BLaER1 (cell line): ENCODE measurements around the gene CACNA1C.
A peak's percentile ranks its signal among the peaks of the same experiment; 100 is the strongest.

Experiments used
- H3K27ac ChIP-seq: shearing (Covaris generic); formaldehyde crosslinking; 2 replicates; pipeline ENCODE4 v1.8.1; 2022
- H3K27me3 ChIP-seq: shearing (Covaris generic); formaldehyde crosslinking; 2 replicates; pipeline ENCODE4 v1.8.1; 2022
- H3K36me3 ChIP-seq: shearing (Covaris generic); formaldehyde crosslinking; 2 replicates; pipeline ENCODE4 v1.8.1; 2022
- H3K4me1 ChIP-seq: shearing (Covaris generic); formaldehyde crosslinking; 2 replicates; pipeline ENCODE4 v1.8.1; 2022
- H3K4me2 ChIP-seq: shearing (Covaris generic); formaldehyde crosslinking; 2 replicates; pipeline ENCODE4 v1.8.1; 2022
- H3K4me3 ChIP-seq: shearing (Covaris generic); formaldehyde crosslinking; 2 replicates; pipeline ENCODE4 v1.8.1; 2022
- H3K9ac ChIP-seq: shearing (Covaris generic); formaldehyde crosslinking; 2 replicates; pipeline ENCODE4 v1.8.1; 2022
- H3K9me3 ChIP-seq: shearing (Covaris generic); formaldehyde crosslinking; 2 replicates; pipeline ENCODE4 v1.8.1; 2022
- H4K20me1 ChIP-seq: shearing (Covaris generic); formaldehyde crosslinking; 2 replicates; pipeline ENCODE4 v1.8.1; 2022
- Cebpa-rat ChIP-seq: shearing (Covaris generic); IDR thresholded peaks from 2 replicates; pipeline ENCODE4 v1.8.1; 2022

CACNA1C gene

GRCh38 chr12:2494486-2495192 is 441.9 kb downstream of the CACNA1C start:
- no peak overlapping the region for H3K9ac ChIP-seq
- H3K27ac ChIP-seq = no peak overlapping the region
- H3K4me1 ChIP-seq = peaks cover 8% of the 10 kb centered on the region; the same call in 1 of the 2 replicates
- H3K27me3 ChIP-seq = no peaks in the 10 kb centered on the region
- no peak overlapping the region for H3K4me3 ChIP-seq
- no peaks in the 10 kb centered on the region for H3K9me3 ChIP-seq
- no peaks in the 10 kb centered on the region for H4K20me1 ChIP-seq
- H3K4me2 ChIP-seq = 0 out of 2 replicates have a peak overlapping the region, but pooled peaks have one; percentile 4
- H3K36me3 ChIP-seq = no peaks in the 10 kb centered on the region
- no peak for TF ChIP-seq Cebpa-rat

DNA sequence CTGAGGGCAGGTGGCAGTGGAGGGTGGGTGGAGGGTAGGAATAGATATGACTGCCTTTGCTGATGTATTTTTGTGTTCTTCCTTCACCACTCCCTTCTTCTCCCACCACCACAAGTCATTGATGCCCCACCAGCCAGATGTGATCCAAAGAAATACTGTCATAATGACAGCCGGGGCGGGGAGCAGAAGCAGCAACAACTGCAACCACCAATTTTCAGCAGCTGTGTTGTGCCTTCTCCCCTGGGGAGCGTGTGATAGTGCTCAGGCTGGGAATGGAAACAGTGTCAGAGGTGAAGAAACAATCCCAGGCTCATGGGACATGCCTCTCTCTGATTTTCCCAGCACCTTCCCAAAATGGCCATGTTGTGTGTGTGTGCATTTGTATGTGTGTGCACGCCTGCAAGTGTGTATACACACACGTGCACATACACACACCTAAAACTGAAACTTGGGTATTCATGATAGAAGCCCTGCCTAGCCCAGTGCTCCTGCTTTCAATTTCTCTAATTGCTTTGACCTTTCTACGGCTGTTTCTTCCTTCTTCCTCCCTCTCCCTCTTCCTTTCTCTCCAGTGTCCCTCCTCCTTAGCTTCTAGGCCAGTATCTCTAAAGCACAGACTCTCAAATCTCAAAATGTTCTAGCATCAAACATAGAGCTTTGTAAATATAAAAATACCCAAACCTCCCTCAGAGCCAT is 442.8 kb downstream of the CACNA1C start:
- H3K4me1 ChIP-seq = peaks cover 16% of the 10 kb centered on the region
- peaks cover 3% of the 10 kb centered on the region; the same call in 1 of the 2 replicates for H3K9me3 ChIP-seq
- H3K36me3 ChIP-seq = no peaks in the 10 kb centered on the region
- no peak for TF ChIP-seq Cebpa-rat
- no peak overlapping the region for H3K9ac ChIP-seq
- no peak overlapping the region for H3K27ac ChIP-seq
- 0 out of 2 replicates have a peak overlapping the region, but pooled peaks have one; percentile 4 for H3K4me2 ChIP-seq
- H4K20me1 ChIP-seq = no peaks in the 10 kb centered on the region
- no peak overlapping the region for H3K4me3 ChIP-seq
- no peaks in the 10 kb centered on the region for H3K27me3 ChIP-seq

DNA sequence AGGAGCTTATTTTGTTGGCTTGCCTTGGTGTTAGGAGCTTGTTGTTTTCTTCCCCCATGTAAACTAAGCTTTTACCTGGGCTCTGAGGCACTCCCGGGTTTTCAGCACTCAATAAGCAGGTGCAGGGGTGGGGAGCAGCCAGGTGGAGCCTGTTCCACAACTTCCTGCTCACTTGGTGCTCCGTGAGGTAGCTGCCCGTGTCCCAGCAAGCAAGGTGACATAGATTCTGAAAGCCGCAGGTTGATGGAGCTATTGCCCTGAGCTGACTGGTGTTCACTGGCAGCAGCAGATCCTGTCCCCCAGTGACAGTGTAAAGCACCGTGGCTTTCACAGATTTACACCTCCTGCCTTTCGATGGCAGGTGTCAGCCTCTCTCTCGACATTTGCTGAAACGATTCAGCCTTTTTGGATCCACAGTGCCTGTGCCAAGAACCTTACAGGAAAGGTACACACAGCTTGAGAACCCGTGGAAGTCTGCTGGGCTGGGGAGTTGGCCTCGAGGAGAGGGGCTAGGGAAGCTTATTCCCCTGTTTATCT is 446.2 kb downstream of the CACNA1C start:
- no peak for TF ChIP-seq Cebpa-rat

DNA sequence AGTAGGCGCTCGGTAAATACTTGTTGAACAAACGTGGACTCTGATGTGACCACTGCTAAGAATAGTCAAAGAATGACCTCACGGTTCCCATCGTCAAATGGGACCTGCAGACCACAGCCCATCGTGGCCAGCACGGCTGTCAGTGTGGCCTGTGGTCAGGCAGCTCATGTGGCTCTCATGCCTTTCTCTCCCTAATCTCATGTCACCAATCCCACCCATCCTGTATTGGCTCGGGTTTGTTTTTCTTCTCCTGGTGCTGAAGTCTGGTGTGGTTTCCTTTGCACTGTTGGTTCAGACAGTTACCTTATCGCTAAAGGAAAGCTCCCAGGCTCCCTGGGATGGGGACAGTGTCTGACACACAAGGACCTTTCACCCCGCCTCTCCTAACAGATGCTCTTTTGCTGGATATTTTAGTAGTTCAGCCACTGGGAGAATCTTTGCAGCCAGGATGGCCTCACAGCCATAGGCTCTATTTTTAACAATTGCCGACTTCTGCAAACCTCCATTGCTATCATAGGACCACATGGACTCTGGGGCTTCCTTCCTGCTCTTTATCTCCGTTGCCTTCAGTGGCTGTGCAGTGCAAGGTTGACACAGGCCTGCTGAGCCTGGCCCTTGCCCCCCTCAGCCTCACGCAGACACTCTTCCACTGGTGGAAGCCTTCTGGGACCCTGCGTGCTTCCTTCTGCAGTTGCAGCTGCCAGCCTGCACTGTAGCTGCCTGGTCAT is 448.8 kb downstream of the CACNA1C start:
- H3K4me1 ChIP-seq = peaks cover 41% of the 10 kb centered on the region
- peaks cover 3% of the 10 kb centered on the region for H3K9me3 ChIP-seq
- no peaks in the 10 kb centered on the region for H3K27me3 ChIP-seq
- no peaks in the 10 kb centered on the region for H4K20me1 ChIP-seq
- H3K4me2 ChIP-seq = peak overlapping the region; percentile 72
- peak overlapping the region; percentile 5; the same call in 1 of the 2 replicates for H3K9ac ChIP-seq
- H3K27ac ChIP-seq = peak overlapping the region; percentile 70
- no peaks in the 10 kb centered on the region for H3K36me3 ChIP-seq
- TF ChIP-seq Cebpa-rat = no peak
- no peak overlapping the region for H3K4me3 ChIP-seq

More for the DNA sequence above, 446.2 kb downstream of the CACNA1C start:
- H3K9me3 ChIP-seq = peaks cover 3% of the 10 kb centered on the region
- H3K4me3 ChIP-seq = no peak overlapping the region
- H3K27ac ChIP-seq = no peak overlapping the region
- H4K20me1 ChIP-seq = no peaks in the 10 kb centered on the region
- H3K27me3 ChIP-seq = no peaks in the 10 kb centered on the region
- peaks cover 48% of the 10 kb centered on the region for H3K4me1 ChIP-seq
- H3K4me2 ChIP-seq = no peak overlapping the region
- H3K36me3 ChIP-seq = no peaks in the 10 kb centered on the region
- H3K9ac ChIP-seq = no peak overlapping the region

DNA sequence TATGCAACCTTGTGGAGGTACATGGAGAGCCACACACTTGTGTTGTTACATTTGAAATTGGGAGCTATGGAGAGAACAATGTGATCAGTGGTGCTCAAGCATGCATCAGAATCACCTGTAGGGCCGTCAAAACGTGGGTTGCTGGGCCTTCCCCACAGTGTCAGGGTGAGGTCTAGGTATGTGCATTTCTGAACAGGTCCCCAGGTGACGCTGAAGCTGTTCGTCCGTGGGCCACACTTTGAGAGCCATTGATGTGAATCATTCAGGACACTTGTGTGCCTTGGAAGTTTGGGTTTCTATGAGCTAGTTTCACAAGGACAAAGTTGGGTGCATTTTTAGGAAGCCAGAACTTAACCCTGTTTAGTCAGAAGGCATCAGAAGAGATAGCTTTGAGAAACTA is 450.2 kb downstream of the CACNA1C start:
- Histone ChIP-seq H3K4me1 (peaks cover 41% of the 10 kb centered on the region), H3K4me2 (no peak overlapping the region), H3K4me3 (no peak overlapping the region), H3K36me3 (no peaks in the 10 kb centered on the region), H3K27me3 (no peaks in the 10 kb centered on the region), H4K20me1 (no peaks in the 10 kb centered on the region), H3K9ac (no peak overlapping the region), H3K9me3 (peaks cover 3% of the 10 kb centered on the region), H3K27ac (no peak overlapping the region)
- TF ChIP-seq Cebpa-rat = no peak

GRCh38 chr12:2503762-2504161 is 451.0 kb downstream of the CACNA1C start:
- no peak overlapping the region for H3K9ac ChIP-seq
- no peak overlapping the region for H3K4me3 ChIP-seq
- no peaks in the 10 kb centered on the region for H4K20me1 ChIP-seq
- H3K9me3 ChIP-seq = peaks cover 3% of the 10 kb centered on the region
- peaks cover 41% of the 10 kb centered on the region for H3K4me1 ChIP-seq
- no peak overlapping the region for H3K27ac ChIP-seq
- H3K27me3 ChIP-seq = no peaks in the 10 kb centered on the region
- 0 out of 2 replicates have a peak overlapping the region, but pooled peaks have one; percentile 13 for H3K4me2 ChIP-seq
- no peaks in the 10 kb centered on the region for H3K36me3 ChIP-seq
- TF ChIP-seq Cebpa-rat = no peak

- no peaks in the 10 kb centered on the region for H3K27me3 ChIP-seq
- H3K4me1 ChIP-seq = peaks cover 41% of the 10 kb centered on the region
- H3K9me3 ChIP-seq = peaks cover 3% of the 10 kb centered on the region
- H3K4me3 ChIP-seq = no peak overlapping the region
- no peak overlapping the region for H3K9ac ChIP-seq
- no peaks in the 10 kb centered on the region for H4K20me1 ChIP-seq
- no peaks in the 10 kb centered on the region for H3K36me3 ChIP-seq
- H3K27ac ChIP-seq = no peak overlapping the region
- no peak for TF ChIP-seq Cebpa-rat
- H3K4me2 ChIP-seq = no peak overlapping the region
These were observed 451.8 kb downstream of the CACNA1C start for GRCh38 chr12:2504577-2504976.

DNA sequence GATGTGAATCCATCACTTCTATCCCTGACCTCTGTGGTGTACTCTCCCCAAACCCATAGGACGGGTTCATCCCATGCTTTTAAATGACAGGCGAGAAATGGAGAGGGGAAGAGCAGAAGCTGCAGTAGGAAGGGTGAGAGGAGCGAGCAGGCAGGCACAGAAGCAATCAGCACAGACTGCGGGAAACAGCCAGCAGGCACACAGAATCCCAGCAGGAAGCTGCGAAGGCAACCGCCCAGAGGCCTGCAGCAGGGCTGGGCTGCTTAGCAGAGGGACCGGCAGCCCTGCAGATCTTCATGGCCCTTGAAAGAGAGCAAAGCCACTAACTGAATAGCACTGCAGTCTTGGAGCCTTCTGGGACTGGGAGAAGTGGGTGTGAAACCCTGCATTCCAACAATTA is 455.0 kb downstream of the CACNA1C start:
- Histone ChIP-seq H3K36me3 (no peaks in the 10 kb centered on the region), H3K27me3 (no peaks in the 10 kb centered on the region)

GRCh38 chr12:2509137-2509536 is 456.4 kb downstream of the CACNA1C start:
- Histone ChIP-seq H3K27ac (no peak overlapping the region), H3K27me3 (no peaks in the 10 kb centered on the region), H3K9ac (no peak overlapping the region), H4K20me1 (no peaks in the 10 kb centered on the region), H3K4me1 (peaks cover under 1% of the 10 kb centered on the region; the same call in 1 of the 2 replicates), H3K4me3 (no peak overlapping the region), H3K9me3 (no peaks in the 10 kb centered on the region), H3K36me3 (no peaks in the 10 kb centered on the region), H3K4me2 (no peak overlapping the region)
- no peak for TF ChIP-seq Cebpa-rat

More for the DNA sequence above, 455.0 kb downstream of the CACNA1C start:
- Histone ChIP-seq H3K27ac (no peak overlapping the region), H3K9ac (no peak overlapping the region), H4K20me1 (no peaks in the 10 kb centered on the region), H3K4me1 (peaks cover 11% of the 10 kb centered on the region), H3K9me3 (no peaks in the 10 kb centered on the region; the same call in 1 of the 2 replicates), H3K4me2 (no peak overlapping the region), H3K4me3 (no peak overlapping the region)
- no peak for TF ChIP-seq Cebpa-rat
